ENCODE data around the gene SCRN2. TPM values are rescaled to one million over a fixed set of nuclear protein-coding genes. Genes with fewer than 3 reads are reported as not detected.
A peak's percentile ranks its signal among the peaks of the same experiment; 100 is the strongest.

Gene SCRN2
- total RNA-seq, 1 donor from 2014 or later: 24.3 TPM

GRCh38 chr17:47860386-47860785, 19.3 kb upstream of the SCRN2 start:
- H3K27me3 Mint-ChIP-seq: peaks cover 45% of the 10 kb centered on the region
- DNase-seq: no peak
- intact Hi-C loops (cut with micrococcal nuclease): no loop called here
- no peaks in the 10 kb centered on the region for H3K9me3 Mint-ChIP-seq
- H3K36me3 Mint-ChIP-seq (ENCODE audit: low read depth): no peaks in the 10 kb centered on the region
- H3K4me3 Mint-ChIP-seq: no peak overlapping the region
- H3K27ac Mint-ChIP-seq: no peak overlapping the region
- H3K4me1 Mint-ChIP-seq: peaks cover 9% of the 10 kb centered on the region

DNA sequence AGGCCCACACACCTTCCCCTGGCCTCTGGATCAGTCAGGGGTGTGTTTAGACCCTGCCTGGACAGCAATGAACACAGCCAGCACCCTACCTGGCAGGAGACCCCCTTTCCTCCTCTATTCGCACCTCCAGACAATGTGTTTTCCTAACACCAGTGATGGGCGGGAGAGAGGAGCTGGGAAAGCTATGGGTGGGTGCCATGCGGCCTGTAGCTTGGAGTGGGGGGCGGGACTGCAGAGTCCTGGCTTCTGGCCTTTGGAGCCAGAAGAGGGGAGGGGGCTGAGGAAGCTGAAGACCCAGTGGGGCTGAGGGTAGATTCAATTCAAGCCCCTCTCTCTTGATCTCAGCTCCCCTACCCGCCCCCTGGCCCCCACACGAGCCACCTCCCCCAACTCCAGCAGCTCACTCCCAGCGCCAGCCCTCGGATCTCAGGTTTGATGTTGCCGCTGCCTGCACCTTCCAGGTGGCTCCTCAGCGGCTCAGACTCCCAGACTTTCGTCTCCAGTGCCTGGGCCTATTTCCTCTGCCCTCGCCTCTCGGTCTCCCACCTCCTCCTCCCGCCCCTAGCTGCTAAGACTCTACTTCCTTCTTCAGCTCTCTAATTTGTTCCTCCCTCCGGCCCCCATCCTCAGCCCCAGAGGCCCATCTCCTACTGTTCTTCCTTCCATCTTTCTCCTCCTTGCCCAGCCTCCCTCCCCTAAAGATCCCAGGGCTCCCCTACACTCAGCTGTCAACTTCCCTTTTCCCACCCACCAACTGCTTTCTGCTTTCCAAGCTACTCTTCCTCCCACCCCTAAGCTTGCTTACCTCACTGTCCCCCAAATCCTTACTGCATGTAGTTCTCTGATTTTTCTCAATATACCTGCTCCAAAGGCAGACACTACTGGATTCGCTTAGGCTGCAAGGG, 16.7 kb upstream of the SCRN2 start:
- no peaks in the 10 kb centered on the region for H3K36me3 Mint-ChIP-seq (ENCODE audit: low read depth)
- intact Hi-C loops (cut with micrococcal nuclease): no loop called here
- no peak overlapping the region for H3K4me3 Mint-ChIP-seq
- H3K27me3 Mint-ChIP-seq: peaks cover 68% of the 10 kb centered on the region
- H3K9me3 Mint-ChIP-seq: no peaks in the 10 kb centered on the region
- peaks cover 10% of the 10 kb centered on the region for H3K4me1 Mint-ChIP-seq
- no peak for DNase-seq
- no peak overlapping the region for H3K27ac Mint-ChIP-seq

GRCh38 chr17:47856830-47857229, 15.8 kb upstream of the SCRN2 start:
- Mint-ChIP-seq H3K4me3 (no peak overlapping the region), H3K27me3 (peaks cover 77% of the 10 kb centered on the region), H3K9me3 (no peaks in the 10 kb centered on the region), H3K4me1 (peaks cover 17% of the 10 kb centered on the region), H3K27ac (no peak overlapping the region), H3K36me3 (ENCODE audit: low read depth) (no peaks in the 10 kb centered on the region)
- no peak for DNase-seq
- intact Hi-C loops (cut with micrococcal nuclease): no loop called here

DNA sequence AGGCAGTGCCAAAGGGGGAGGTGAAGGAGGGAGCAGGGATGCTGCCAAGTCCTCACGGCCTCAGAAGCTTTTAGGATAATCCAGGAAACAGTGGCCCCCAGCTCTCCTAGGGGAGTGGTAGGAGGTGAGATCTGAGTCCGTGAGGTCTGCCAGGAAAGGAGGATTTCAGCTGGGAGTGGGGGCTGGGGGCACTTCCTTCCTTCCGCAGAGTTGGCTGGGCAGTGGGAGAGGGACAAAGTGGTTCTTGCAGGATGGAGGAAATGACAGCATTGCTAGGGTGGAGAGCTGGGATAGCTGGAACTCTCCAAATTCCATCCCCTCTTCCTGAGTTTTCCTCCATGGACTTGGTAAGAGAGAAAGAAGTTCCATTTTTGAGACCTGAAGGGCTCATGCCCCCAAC, 14.7 kb upstream of the SCRN2 start:
- no peak overlapping the region for H3K4me3 Mint-ChIP-seq
- H3K27ac Mint-ChIP-seq: no peak overlapping the region
- H3K4me1 Mint-ChIP-seq: peaks cover 20% of the 10 kb centered on the region
- H3K27me3 Mint-ChIP-seq: peaks cover 81% of the 10 kb centered on the region
- no peak for DNase-seq
- H3K36me3 Mint-ChIP-seq (ENCODE audit: low read depth): no peaks in the 10 kb centered on the region
- intact Hi-C loops (cut with micrococcal nuclease): no loop called here
- no peaks in the 10 kb centered on the region for H3K9me3 Mint-ChIP-seq

DNA sequence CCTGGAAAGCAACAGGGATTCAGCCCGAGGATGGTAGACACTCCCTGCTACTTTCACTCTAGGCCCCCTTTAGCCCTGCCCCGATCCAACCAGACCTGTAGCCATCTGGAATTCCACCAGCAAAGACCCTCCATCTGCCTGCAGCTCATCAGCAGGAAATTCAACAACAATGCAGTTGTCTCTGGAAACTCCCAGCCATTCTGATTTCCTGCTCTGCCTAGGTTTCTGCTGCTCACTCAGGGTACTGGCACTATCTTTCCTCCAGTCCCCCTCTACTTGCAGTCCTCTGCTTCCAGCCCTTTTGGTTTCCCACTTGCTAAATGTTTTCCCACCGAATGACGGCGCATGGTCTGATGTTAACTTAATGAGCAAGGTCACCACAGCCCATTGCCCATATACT, 12.5 kb upstream of the SCRN2 start:
- Mint-ChIP-seq H3K27ac (no peak overlapping the region), H3K4me1 (peaks cover 24% of the 10 kb centered on the region), H3K36me3 (ENCODE audit: low read depth) (no peaks in the 10 kb centered on the region), H3K27me3 (peaks cover 86% of the 10 kb centered on the region), H3K9me3 (no peaks in the 10 kb centered on the region), H3K4me3 (no peak overlapping the region)
- DNase-seq: no peak
- intact Hi-C loops (cut with micrococcal nuclease): no loop called here

DNA sequence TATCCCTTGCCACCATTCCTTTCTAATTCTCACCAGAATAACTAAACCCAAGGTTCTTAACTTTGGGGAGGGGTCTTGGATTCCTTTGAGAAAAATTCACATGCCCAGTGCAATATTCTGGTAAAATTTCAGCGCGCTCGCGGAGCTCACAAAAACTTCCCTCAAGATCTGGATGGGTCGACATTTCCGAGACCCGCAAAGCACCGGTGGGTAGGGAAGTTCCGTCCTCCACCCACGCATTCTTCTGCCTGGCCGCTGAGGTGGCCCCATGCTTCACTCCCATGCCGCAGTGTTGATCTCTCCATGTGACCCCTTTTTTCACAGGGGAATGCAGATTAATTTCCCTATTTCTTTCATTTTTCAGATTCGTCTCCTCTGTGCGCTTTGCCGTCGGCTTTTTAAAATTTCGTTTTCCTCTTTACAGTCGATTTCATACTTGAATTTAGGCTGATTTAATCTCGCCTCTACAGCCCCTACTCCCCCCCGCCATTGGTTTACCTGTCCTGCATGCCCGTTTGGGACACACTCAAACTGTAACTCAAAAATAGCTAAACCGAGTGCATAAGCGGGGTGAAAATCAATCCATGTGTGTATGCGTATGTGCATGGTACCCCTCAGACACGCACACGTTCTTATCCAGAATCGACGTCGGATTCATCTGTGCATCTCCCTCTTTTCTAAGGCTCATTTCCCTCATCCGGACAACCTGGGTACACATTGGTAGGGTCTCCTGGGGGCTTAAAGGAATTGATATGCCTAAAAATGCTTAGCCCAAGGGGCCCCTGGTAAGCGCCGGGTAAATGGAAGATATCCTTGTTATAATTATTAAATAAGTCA, 11.3 kb upstream of the SCRN2 start:
- Mint-ChIP-seq H3K4me3 (peak overlapping the region; percentile 64), H3K36me3 (ENCODE audit: low read depth) (no peaks in the 10 kb centered on the region), H3K27me3 (peaks cover 83% of the 10 kb centered on the region), H3K9me3 (no peaks in the 10 kb centered on the region), H3K27ac (no peak overlapping the region), H3K4me1 (peaks cover 24% of the 10 kb centered on the region)
- no peak for DNase-seq
- intact Hi-C loops (cut with micrococcal nuclease): no loop called here

DNA sequence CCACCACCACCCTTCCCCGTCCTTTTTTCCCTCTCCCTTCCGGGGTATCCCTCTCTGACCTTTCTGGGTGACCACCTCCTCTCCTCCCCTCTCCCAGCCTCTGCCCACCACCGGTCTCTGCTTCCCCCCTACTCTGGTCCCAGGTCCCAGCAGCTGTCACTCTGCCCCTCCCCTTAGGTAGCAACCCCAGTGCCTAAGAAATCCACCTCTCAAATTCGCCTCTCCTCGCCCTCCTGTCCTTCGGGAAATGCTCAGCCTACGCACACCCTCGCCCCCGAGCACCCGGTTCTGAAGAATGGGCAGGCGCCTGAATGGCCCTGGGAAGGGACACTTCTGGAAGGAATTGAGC, 10.7 kb upstream of the SCRN2 start:
- Mint-ChIP-seq H3K9me3 (no peaks in the 10 kb centered on the region), H3K36me3 (ENCODE audit: low read depth) (no peaks in the 10 kb centered on the region), H3K27ac (no peak overlapping the region), H3K27me3 (peaks cover 85% of the 10 kb centered on the region), H3K4me1 (peaks cover 27% of the 10 kb centered on the region), H3K4me3 (peak overlapping the region; percentile 64)
- intact Hi-C loops (cut with micrococcal nuclease): no loop called here
- no peak for DNase-seq

GRCh38 chr17:47850692-47851573, 9.9 kb upstream of the SCRN2 start, which contains the start of gene SP6:
SP6 (minus strand) TSS chr17:47851163; CDS start chr17:47848429, 2,734 bp downstream.
- no peaks in the 10 kb centered on the region for H3K36me3 Mint-ChIP-seq (ENCODE audit: low read depth)
- peaks cover 27% of the 10 kb centered on the region for H3K4me1 Mint-ChIP-seq
- H3K27me3 Mint-ChIP-seq: peaks cover 84% of the 10 kb centered on the region
- peak; percentile 86 for DNase-seq
- no peaks in the 10 kb centered on the region for H3K9me3 Mint-ChIP-seq
- H3K4me3 Mint-ChIP-seq: peak within 1 kb of the TSS; percentile 64
- no peak within 1 kb of the TSS for H3K27ac Mint-ChIP-seq
- intact Hi-C loops (cut with micrococcal nuclease): no loop called here

- no peak overlapping the region for H3K27ac Mint-ChIP-seq
- H3K27me3 Mint-ChIP-seq: peaks cover 84% of the 10 kb centered on the region
- H3K4me1 Mint-ChIP-seq: peaks cover 27% of the 10 kb centered on the region
- no peak for DNase-seq
- intact Hi-C loops (cut with micrococcal nuclease): no loop called here
- H3K4me3 Mint-ChIP-seq: peak overlapping the region; percentile 55
- H3K36me3 Mint-ChIP-seq (ENCODE audit: low read depth): no peaks in the 10 kb centered on the region
- H3K9me3 Mint-ChIP-seq: no peaks in the 10 kb centered on the region
These were observed 9.3 kb upstream of the SCRN2 start for GRCh38 chr17:47850373-47850691.

GRCh38 chr17:47848198-47848513, 7.1 kb upstream of the SCRN2 start:
- Mint-ChIP-seq H3K27me3 (peaks cover 75% of the 10 kb centered on the region), H3K27ac (no peak overlapping the region), H3K4me3 (no peak overlapping the region), H3K9me3 (no peaks in the 10 kb centered on the region), H3K4me1 (peaks cover 20% of the 10 kb centered on the region), H3K36me3 (ENCODE audit: low read depth) (no peaks in the 10 kb centered on the region)
- DNase-seq: no peak
- intact Hi-C loops (cut with micrococcal nuclease): no loop called here

GRCh38 chr17:47847341-47848197, 6.5 kb upstream of the SCRN2 start:
- Mint-ChIP-seq H3K4me3 (no peak overlapping the region), H3K27me3 (peaks cover 69% of the 10 kb centered on the region), H3K36me3 (ENCODE audit: low read depth) (no peaks in the 10 kb centered on the region), H3K27ac (no peak overlapping the region), H3K4me1 (peaks cover 22% of the 10 kb centered on the region), H3K9me3 (no peaks in the 10 kb centered on the region)
- peak; percentile 75 for DNase-seq
- intact Hi-C loops (cut with micrococcal nuclease): no loop called here

- H3K4me1 Mint-ChIP-seq: peaks cover 22% of the 10 kb centered on the region
- intact Hi-C loops (cut with micrococcal nuclease): no loop called here
- no peak for DNase-seq
- H3K27me3 Mint-ChIP-seq: peaks cover 62% of the 10 kb centered on the region
- H3K4me3 Mint-ChIP-seq: no peak overlapping the region
- H3K27ac Mint-ChIP-seq: no peak overlapping the region
- H3K36me3 Mint-ChIP-seq (ENCODE audit: low read depth): no peaks in the 10 kb centered on the region
- no peaks in the 10 kb centered on the region for H3K9me3 Mint-ChIP-seq
These were observed 5.8 kb upstream of the SCRN2 start for GRCh38 chr17:47846716-47847340.

DNA sequence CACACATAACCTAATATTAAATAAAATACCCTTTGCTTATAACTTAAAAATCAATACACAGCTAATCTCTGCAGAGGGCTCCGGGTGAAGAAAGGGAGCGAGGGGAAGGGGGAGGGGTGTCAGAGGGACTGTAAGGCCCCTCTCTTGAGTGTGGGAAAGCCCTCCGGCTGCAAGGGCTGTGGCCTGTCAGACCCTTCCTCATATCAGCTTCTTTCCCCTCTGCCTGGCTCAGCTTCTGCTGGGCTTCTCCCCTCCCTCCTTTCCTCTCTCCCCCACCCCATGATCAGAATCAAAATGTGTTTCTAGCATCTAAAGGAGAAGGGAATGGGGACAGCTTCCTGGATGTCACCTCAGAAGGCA, 4.6 kb upstream of the SCRN2 start:
- Mint-ChIP-seq H3K4me1 (peaks cover 26% of the 10 kb centered on the region), H3K4me3 (no peak overlapping the region), H3K36me3 (ENCODE audit: low read depth) (peaks cover 2% of the 10 kb centered on the region), H3K27me3 (peaks cover 57% of the 10 kb centered on the region), H3K9me3 (no peaks in the 10 kb centered on the region), H3K27ac (no peak overlapping the region)
- DNase-seq: no peak
- intact Hi-C loops (cut with micrococcal nuclease): no loop called here
